Measurements from ENCODE around the gene ATP13A4.

GRCh38 chr3:193481436-193481835, 73.3 kb downstream of the ATP13A4 start:
- TF ChIP-seq CTCF (conservative IDR thresholded peaks at IDR 0.05) (no peak), ZFX (IDR thresholded peaks at IDR 0.05) (no peak)
